Breast epithelium (tissue), 3 donors: ENCODE data around the gene FAH.

Experiments
- POLR2A ChIP-seq: fragments of 450-650 bp; IDR thresholded peaks from one replicate; pipeline ENCODE4 v1.6.1; 2016; ENCODE audit warnings: antibody characterized with exemption, mild to moderate bottlenecking, moderate library complexity
- POLR2AphosphoS5 ChIP-seq, 3 donors: sonication (generic); formaldehyde crosslinking; IDR thresholded peaks; one replicate each; pipeline ENCODE4 v1.6.1; 2017; ENCODE audit warnings: antibody characterized with exemption in 3 of 3
- TF ChIP-seq, protein P1 (sequence below), 3 donors: fragments of 450-650 bp; IDR thresholded peaks; one replicate each; pipeline ENCODE4 v1.5.1; 2016 to 2017; ENCODE audit warnings: antibody characterized with exemption in 3 of 3, mild to moderate bottlenecking in 3 of 3, moderate library complexity in 3 of 3

DNA sequence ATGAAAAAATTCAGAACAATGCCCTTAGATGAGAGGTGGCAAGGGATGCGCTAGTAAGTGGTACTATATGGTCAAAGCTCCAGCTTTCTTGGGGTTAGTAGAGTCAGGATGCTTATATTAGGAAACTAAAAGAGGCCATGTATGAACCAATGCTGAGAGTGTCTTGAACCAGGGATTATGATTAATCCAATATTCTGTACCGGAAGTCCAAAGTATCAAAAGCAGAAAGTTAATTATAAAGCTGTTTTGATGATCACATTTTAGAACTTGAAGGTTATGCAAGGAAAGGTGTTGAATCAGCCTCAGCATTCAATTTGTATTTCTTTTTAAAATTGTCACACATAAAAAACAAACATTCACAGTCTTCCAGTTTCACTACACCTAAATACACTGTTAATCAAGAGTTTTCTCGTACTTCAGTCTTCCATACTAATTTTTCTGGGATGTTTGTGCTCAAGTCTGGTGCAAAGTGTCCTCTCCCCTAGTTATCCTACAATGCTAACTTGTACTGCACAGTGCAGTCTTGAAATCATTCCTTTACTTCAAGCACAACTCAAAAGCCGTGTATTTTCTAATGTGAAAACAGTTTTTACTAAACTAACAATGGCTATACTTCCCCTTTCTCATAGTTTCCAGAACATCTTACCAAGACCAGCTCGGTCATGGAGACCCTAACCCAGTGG is 10.7 kb upstream of the FAH start:
- TF ChIP-seq POLR2A (no peak), POLR2AphosphoS5 (IDR thresholded peaks at IDR 0.05) (no peak)
- TF ChIP-seq, protein P1, sequence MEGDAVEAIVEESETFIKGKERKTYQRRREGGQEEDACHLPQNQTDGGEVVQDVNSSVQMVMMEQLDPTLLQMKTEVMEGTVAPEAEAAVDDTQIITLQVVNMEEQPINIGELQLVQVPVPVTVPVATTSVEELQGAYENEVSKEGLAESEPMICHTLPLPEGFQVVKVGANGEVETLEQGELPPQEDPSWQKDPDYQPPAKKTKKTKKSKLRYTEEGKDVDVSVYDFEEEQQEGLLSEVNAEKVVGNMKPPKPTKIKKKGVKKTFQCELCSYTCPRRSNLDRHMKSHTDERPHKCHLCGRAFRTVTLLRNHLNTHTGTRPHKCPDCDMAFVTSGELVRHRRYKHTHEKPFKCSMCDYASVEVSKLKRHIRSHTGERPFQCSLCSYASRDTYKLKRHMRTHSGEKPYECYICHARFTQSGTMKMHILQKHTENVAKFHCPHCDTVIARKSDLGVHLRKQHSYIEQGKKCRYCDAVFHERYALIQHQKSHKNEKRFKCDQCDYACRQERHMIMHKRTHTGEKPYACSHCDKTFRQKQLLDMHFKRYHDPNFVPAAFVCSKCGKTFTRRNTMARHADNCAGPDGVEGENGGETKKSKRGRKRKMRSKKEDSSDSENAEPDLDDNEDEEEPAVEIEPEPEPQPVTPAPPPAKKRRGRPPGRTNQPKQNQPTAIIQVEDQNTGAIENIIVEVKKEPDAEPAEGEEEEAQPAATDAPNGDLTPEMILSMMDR (IDR thresholded peaks at IDR 0.05), result no peak
